DMS153 treated with DMSO at 0.1 percent for 48 hours (cell line): ENCODE data around the gene IQUB.
"Not testable (repeated sequence)": the region's sequence is repeated elsewhere in the genome, so short reads cannot be mapped to it uniquely, and the experiment has no call there.

Source experiments
- DNase-seq: peaks from one replicate; lab custom pipeline; 2025; ENCODE audit not compliant: unreplicated experiment; lab: John Stamatoyannopoulos, UW

IQUB gene

GRCh38 chr7:123548406-123548805, 14.0 kb upstream of the IQUB start:
- DNase-seq: no peak

- no peak for DNase-seq
Measured at GRCh38 chr7:123539871-123540270, 5.5 kb upstream of the IQUB start.

- no peak for DNase-seq
Measured at GRCh38 chr7:123538897-123539296, 4.5 kb upstream of the IQUB start.

- no peak for DNase-seq
Measured at GRCh38 chr7:123538189-123538714, 3.9 kb upstream of the IQUB start.

GRCh38 chr7:123537026-123537642, 2.7 kb upstream of the IQUB start:
- no peak for DNase-seq

- DNase-seq: no peak
Measured at GRCh38 chr7:123535517-123535916, 1.1 kb upstream of the IQUB start.

- DNase-seq: no peak
Measured at GRCh38 chr7:123533929-123534382, 439 bp downstream of the IQUB start.

GRCh38 chr7:123533553-123533917, 860 bp downstream of the IQUB start:
- no peak for DNase-seq

GRCh38 chr7:123532788-123533552, 1.4 kb downstream of the IQUB start:
- DNase-seq: not testable (repeated sequence)

- not testable (repeated sequence) for DNase-seq
Measured at GRCh38 chr7:123532343-123532742, 2.1 kb downstream of the IQUB start.

GRCh38 chr7:123530035-123530591, 4.3 kb downstream of the IQUB start:
- DNase-seq: not testable (repeated sequence)

- no peak for DNase-seq
Measured at GRCh38 chr7:123528265-123528664, 6.1 kb downstream of the IQUB start.

- DNase-seq: not testable (repeated sequence)
Measured at GRCh38 chr7:123527712-123528225, 6.6 kb downstream of the IQUB start.

GRCh38 chr7:123526533-123526932, 7.9 kb downstream of the IQUB start:
- not testable (repeated sequence) for DNase-seq

- DNase-seq: no peak
Measured at GRCh38 chr7:123522066-123522465, 12.3 kb downstream of the IQUB start.

- no peak for DNase-seq
Measured at GRCh38 chr7:123505221-123505620, 29.2 kb downstream of the IQUB start.

- DNase-seq: no peak
Measured at GRCh38 chr7:123502201-123502600, 32.2 kb downstream of the IQUB start.

- no peak for DNase-seq
Measured at GRCh38 chr7:123500878-123501489, 33.4 kb downstream of the IQUB start.

- DNase-seq: no peak
Measured at GRCh38 chr7:123499211-123499970, 35.0 kb downstream of the IQUB start.

GRCh38 chr7:123498601-123499000, 35.8 kb downstream of the IQUB start:
- DNase-seq: no peak

- no peak for DNase-seq
Measured at GRCh38 chr7:123498031-123498430, 36.4 kb downstream of the IQUB start.
